IPS DF 6.9 (cell line): ENCODE data around the gene BLTP3B.

Source experiments
- DNase-seq: peaks from one replicate; pipeline ENCODE4 v3.0.0-alpha.2; 2013; ENCODE audit warnings: low read depth, low spot score
- H3K27ac ChIP-seq: one replicate; pipeline ENCODE4 v1.5.1; 2013; ENCODE audit warnings: low read length, control low read depth
- H3K27me3 ChIP-seq: 2 replicates; pipeline ENCODE4 v1.6.1; 2013; ENCODE audit warnings: mild to moderate bottlenecking, low read length; ENCODE audit not compliant: control insufficient read depth, insufficient read depth
- H3K36me3 ChIP-seq: 2 replicates; pipeline ENCODE4 v1.6.1; 2013; ENCODE audit warnings: low read length; ENCODE audit not compliant: control insufficient read depth, insufficient read depth
- H3K4me1 ChIP-seq: 2 replicates; pipeline ENCODE4 v1.6.1; 2013; ENCODE audit warnings: low read length; ENCODE audit not compliant: control insufficient read depth, insufficient read depth
- H3K4me3 ChIP-seq: 2 replicates; pipeline ENCODE4 v1.5.1; 2013; ENCODE audit warnings: mild to moderate bottlenecking, low read length
- H3K9me3 ChIP-seq: 2 replicates; pipeline ENCODE4 v1.6.1; 2013; ENCODE audit warnings: low read length, inconsistent platforms; ENCODE audit not compliant: control insufficient read depth, insufficient read depth
- WGBS: extraction: QIAGEN DNeasy Blood & Tissue Kit; methylation state at CpG from one replicate; pipeline ENCODE4 v1.1.7; 2013; ENCODE audit warnings: mixed read lengths, missing lambda C conversion rate; ENCODE audit not compliant: insufficient read length, insufficient coverage; 5-methylcytosine and 5-hydroxymethylcytosine counted together

The BLTP3B gene

DNA sequence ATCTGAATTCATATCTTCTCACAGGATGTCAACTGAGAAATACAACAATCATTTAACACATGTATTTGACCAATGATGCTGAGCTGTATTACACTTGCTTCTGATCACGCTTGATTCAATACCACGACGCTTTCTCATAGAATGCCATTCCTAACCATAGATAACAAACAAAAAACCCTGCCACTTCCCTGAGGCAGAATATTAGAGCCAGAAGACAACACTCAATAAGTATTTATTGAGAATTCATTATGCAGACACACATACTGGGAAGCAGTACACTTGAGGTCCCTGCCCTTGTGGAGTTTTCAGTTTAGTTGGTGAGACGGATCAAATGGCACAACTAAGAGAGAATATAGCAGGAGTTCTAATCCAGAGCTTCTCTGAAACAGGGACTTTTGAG is 32.4 kb downstream of the BLTP3B start:
- DNase-seq = no peak
- Histone ChIP-seq H3K36me3 (no peaks in the 10 kb centered on the region), H3K27ac (no peak overlapping the region), H3K9me3 (no peaks in the 10 kb centered on the region), H3K4me3 (no peak overlapping the region), H3K27me3 (no peaks in the 10 kb centered on the region), H3K4me1 (no peaks in the 10 kb centered on the region)
- WGBS = no CpG with 5 or more reads among the region's 4 CpGs

DNA sequence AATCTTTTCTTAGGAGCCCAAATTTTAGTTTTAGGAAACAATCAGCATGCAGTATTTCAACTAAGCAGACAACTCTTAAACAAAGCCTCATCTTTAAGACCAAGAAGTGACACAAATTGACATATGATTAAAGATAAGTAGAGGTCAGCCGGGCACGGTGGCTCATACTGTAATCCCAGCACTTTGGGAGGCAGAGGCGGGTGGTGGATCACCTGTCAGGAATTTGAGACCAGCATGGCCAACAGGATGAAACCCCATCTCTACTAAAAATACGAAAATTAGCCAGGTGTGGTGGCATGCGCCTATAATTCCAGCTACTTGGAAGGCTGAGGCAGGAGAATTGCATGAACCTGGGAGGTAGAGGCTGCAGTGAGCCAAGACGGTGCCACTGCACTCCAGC is 35.8 kb downstream of the BLTP3B start:
- Histone ChIP-seq H3K27ac (no peak overlapping the region), H3K4me1 (no peaks in the 10 kb centered on the region), H3K36me3 (no peaks in the 10 kb centered on the region), H3K4me3 (no peak overlapping the region), H3K9me3 (no peaks in the 10 kb centered on the region), H3K27me3 (no peaks in the 10 kb centered on the region)
- DNase-seq = no peak
- no CpG with 5 or more reads among the region's 6 CpGs for WGBS

DNA sequence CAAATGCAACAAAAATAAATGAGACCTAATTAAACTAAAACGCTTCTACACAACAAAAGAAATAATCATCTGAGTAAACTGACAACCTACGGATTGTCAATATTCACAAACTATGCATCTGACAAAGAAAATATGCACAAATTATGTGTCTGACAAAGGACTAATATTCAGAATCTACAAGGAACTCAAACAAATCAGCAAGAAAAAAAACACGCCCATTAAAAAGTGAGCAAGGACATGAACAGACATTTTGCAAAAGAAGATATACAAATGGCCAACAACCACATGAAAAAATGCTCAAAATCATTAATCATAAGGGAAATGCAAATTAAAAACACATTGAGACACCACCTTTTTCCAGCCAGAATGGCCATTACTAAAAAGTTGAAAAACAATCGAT is 37.0 kb downstream of the BLTP3B start:
- no peak for DNase-seq
- H3K4me1 ChIP-seq = no peaks in the 10 kb centered on the region
- H3K27ac ChIP-seq = no peak overlapping the region
- no peaks in the 10 kb centered on the region for H3K9me3 ChIP-seq
- H3K4me3 ChIP-seq = no peak overlapping the region
- WGBS = no CpG with 5 or more reads among the region's 4 CpGs
- H3K27me3 ChIP-seq = no peaks in the 10 kb centered on the region
- H3K36me3 ChIP-seq = no peaks in the 10 kb centered on the region

DNA sequence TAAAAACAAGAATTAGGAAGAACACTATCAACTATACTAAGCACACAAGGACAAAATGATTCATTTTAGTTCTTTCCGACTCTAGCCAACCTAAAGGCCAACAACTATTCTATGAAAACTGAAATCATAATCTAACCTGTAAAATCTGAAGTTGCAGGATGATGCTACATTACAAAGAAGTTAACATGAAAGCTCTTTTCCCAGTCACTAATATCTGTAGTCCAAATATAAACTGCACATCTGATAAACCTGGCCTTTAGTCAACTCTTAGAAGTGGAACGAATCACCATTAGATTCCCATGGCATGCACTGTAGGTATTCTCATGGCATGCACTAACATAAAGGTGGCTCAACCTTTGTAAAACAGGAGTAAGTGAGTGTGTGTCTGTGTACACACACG is 41.7 kb downstream of the BLTP3B start:
- no CpG with 5 or more reads among the region's 3 CpGs for WGBS
- Histone ChIP-seq H3K4me1 (no peaks in the 10 kb centered on the region), H3K27ac (no peak overlapping the region), H3K9me3 (no peaks in the 10 kb centered on the region), H3K4me3 (no peak overlapping the region), H3K36me3 (no peaks in the 10 kb centered on the region), H3K27me3 (no peaks in the 10 kb centered on the region)
- DNase-seq = no peak
